Mesenchymal stem cell (in vitro differentiated cells and primary cell): Measurements from ENCODE around the gene BNC2.

Experiments
- DNase-seq: peaks from one replicate; pipeline ENCODE4 v3.0.0-alpha.2; 2013
- H2AFZ ChIP-seq: one replicate; pipeline ENCODE4 v1.6.1; 2013; ENCODE audit warnings: low read depth, mild to moderate bottlenecking, control low read depth, inconsistent platforms, low read length, moderate library complexity
- H2AK5ac ChIP-seq: 2 replicates; pipeline ENCODE4 v1.6.1; 2013; ENCODE audit warnings: low read length, moderate library complexity, mild to moderate bottlenecking, inconsistent platforms; ENCODE audit not compliant: severe bottlenecking
- H2BK120ac ChIP-seq: one replicate; pipeline ENCODE4 v1.6.1; 2013; ENCODE audit warnings: low read depth, mild to moderate bottlenecking, inconsistent platforms, low read length, moderate library complexity
- H2BK12ac ChIP-seq, 2 experiments: one replicate each; pipeline ENCODE4 v1.6.1; 2013; ENCODE audit warnings: inconsistent platforms in 2 of 2, low read length in 2 of 2, mild to moderate bottlenecking in 2 of 2, moderate library complexity in 2 of 2, control low read depth in 1 of 2
- H2BK15ac ChIP-seq: one replicate; pipeline ENCODE4 v1.6.1; 2013; ENCODE audit warnings: mild to moderate bottlenecking, low read depth, inconsistent platforms; ENCODE audit not compliant: poor library complexity, severe bottlenecking
- H2BK5ac ChIP-seq: 2 replicates; pipeline ENCODE4 v1.6.1; 2013; ENCODE audit warnings: low read depth, mild to moderate bottlenecking, low read length, control low read depth, inconsistent platforms; ENCODE audit not compliant: poor library complexity, severe bottlenecking
- H3K14ac ChIP-seq, 2 experiments: one replicate each; pipeline ENCODE4 v1.6.1; 2013; ENCODE audit warnings: inconsistent platforms in 2 of 2, low read length in 2 of 2, control low read depth in 1 of 2, mild to moderate bottlenecking in 1 of 2, moderate library complexity in 1 of 2
- H3K18ac ChIP-seq, 2 experiments: one replicate each; pipeline ENCODE4 v1.6.1; 2013; ENCODE audit warnings: inconsistent platforms in 2 of 2, low read length in 2 of 2, control low read depth in 1 of 2, low read depth in 1 of 2, mild to moderate bottlenecking in 1 of 2
- H3K23ac ChIP-seq, 2 experiments: one replicate each; pipeline ENCODE4 v1.6.1; 2013; ENCODE audit warnings: inconsistent platforms in 2 of 2, low read length in 2 of 2, mild to moderate bottlenecking in 2 of 2, moderate library complexity in 2 of 2, control low read depth in 1 of 2
- H3K27ac ChIP-seq: 2 replicates; pipeline ENCODE4 v1.5.1; 2013; ENCODE audit warnings: mild to moderate bottlenecking, moderate library complexity, low read length, control low read depth, inconsistent platforms; ENCODE audit not compliant: poor library complexity, severe bottlenecking
- H3K27me3 ChIP-seq, 2 experiments: 2 replicates each; pipeline versions ENCODE4 v1.6.1 to v1.7.0; 2013; ENCODE audit warnings: low read length in 2 of 2, mild to moderate bottlenecking in 2 of 2, moderate library complexity in 2 of 2, control low read depth in 1 of 2, inconsistent platforms in 1 of 2; ENCODE audit not compliant: control insufficient read depth in 1 of 2, insufficient read depth in 1 of 2
- H3K36me3 ChIP-seq, 2 experiments: 2 replicates each; pipeline versions ENCODE4 v1.6.1 to v1.7.0; 2013; ENCODE audit warnings: low read length in 2 of 2, control low read depth in 1 of 2, inconsistent platforms in 1 of 2, low read depth in 1 of 2, mild to moderate bottlenecking in 1 of 2; ENCODE audit not compliant: insufficient read depth in 2 of 2, control insufficient read depth in 1 of 2
- H3K4ac ChIP-seq, 2 experiments: one replicate each; pipeline ENCODE4 v1.6.1; 2013; ENCODE audit warnings: inconsistent platforms in 2 of 2, low read length in 2 of 2, mild to moderate bottlenecking in 2 of 2, moderate library complexity in 2 of 2, control low read depth in 1 of 2, low read depth in 1 of 2
- H3K4me1 ChIP-seq: 2 replicates; pipeline ENCODE4 v1.6.1; 2013; ENCODE audit warnings: low read depth, low read length, control low read depth; ENCODE audit not compliant: control insufficient read depth, insufficient read depth
- H3K4me2 ChIP-seq: 2 replicates; pipeline ENCODE4 v1.6.1; 2013; ENCODE audit warnings: low read length, mild to moderate bottlenecking, inconsistent platforms; ENCODE audit not compliant: poor library complexity, severe bottlenecking
- H3K4me3 ChIP-seq, 2 experiments: 2 replicates each; pipeline versions ENCODE4 v1.5.1 to v1.7.0; 2013; ENCODE audit warnings: low read length in 2 of 2, mild to moderate bottlenecking in 2 of 2, control low read depth in 1 of 2, low read depth in 1 of 2; ENCODE audit not compliant: insufficient read depth in 1 of 2
- H3K79me1 ChIP-seq: replicated peaks from 2 replicates; pipeline ENCODE4 v1.6.1; 2013; ENCODE audit warnings: mild to moderate bottlenecking, control low read depth, low read length, inconsistent platforms; ENCODE audit not compliant: poor library complexity, severe bottlenecking
- H3K9ac ChIP-seq: 2 replicates; pipeline ENCODE4 v1.7.0; 2013; ENCODE audit warnings: mild to moderate bottlenecking, low read length, moderate library complexity
- H3K9me3 ChIP-seq: 2 replicates; pipeline ENCODE4 v1.7.0; 2013; ENCODE audit warnings: mild to moderate bottlenecking, low read length; ENCODE audit not compliant: control insufficient read depth
- H4K8ac ChIP-seq: one replicate; pipeline ENCODE4 v1.6.1; 2013; ENCODE audit warnings: inconsistent platforms, mild to moderate bottlenecking, low read length, moderate library complexity
- H4K91ac ChIP-seq: one replicate; pipeline ENCODE4 v1.6.1; 2013; ENCODE audit warnings: mild to moderate bottlenecking, low read length, inconsistent platforms
- WGBS: methylation state at CpG from one replicate; pipeline ENCODE4 v1.1.7; 2013; ENCODE audit warnings: mixed read lengths; 5-methylcytosine and 5-hydroxymethylcytosine counted together

Gene BNC2

DNA sequence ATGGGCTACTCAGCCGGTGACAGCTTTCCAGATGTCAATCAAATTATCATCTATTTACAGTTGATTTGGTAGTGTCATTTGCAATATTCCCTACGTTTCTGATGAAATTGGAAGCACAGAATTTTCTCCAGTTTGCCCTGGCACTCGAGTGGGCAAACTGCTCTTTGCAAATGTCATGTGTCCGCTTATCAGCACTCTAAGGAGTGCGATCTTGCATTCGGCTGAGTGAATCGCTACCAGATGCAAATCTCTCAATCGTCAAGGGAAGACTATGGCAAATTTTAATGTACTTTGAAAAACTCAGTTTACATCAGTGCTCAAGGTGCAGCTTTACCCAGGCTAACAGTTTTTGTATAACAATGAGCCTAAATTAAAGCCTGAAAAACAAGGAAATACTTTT lies 66.8 kb downstream of the BNC2 start:
- no peaks in the 10 kb centered on the region for H3K27me3 ChIP-seq
- peaks cover 30% of the 10 kb centered on the region for H3K79me1 ChIP-seq
- 95% methylated on average over 8 of the region's 8 CpGs for WGBS
- H3K18ac ChIP-seq = peak overlapping the region in 1 of 2 experiments; percentile 11
- H3K9ac ChIP-seq = no peak overlapping the region
- H3K9me3 ChIP-seq = no peaks in the 10 kb centered on the region
- H3K36me3 ChIP-seq = peaks cover 0 to 19% of the 10 kb centered on the region in 2 experiments
- no peak overlapping the region for H2AK5ac ChIP-seq
- no peak overlapping the region for H2BK120ac ChIP-seq
- no peaks in the 10 kb centered on the region for H3K4me1 ChIP-seq
- no peak overlapping the region for H3K27ac ChIP-seq
- no peak overlapping the region for H2AFZ ChIP-seq
- no peak overlapping the region for H3K4me2 ChIP-seq
- H4K91ac ChIP-seq = no peak overlapping the region
- no peak overlapping the region for H2BK12ac ChIP-seq
- no peak overlapping the region for H3K4me3 ChIP-seq
- H2BK5ac ChIP-seq = no peak overlapping the region
- H3K23ac ChIP-seq = no peak overlapping the region
- no peak for DNase-seq
- H3K14ac ChIP-seq = no peak overlapping the region
- H4K8ac ChIP-seq = no peak overlapping the region
- H2BK15ac ChIP-seq = no peak overlapping the region
- H3K4ac ChIP-seq = no peak overlapping the region

GRCh38 chr9:16801871-16802466 lies 68.5 kb downstream of the BNC2 start:
- no peaks in the 10 kb centered on the region for H3K27me3 ChIP-seq
- peaks cover 38% of the 10 kb centered on the region for H3K79me1 ChIP-seq
- no peak overlapping the region for H2BK5ac ChIP-seq
- H2BK120ac ChIP-seq = no peak overlapping the region
- no peak overlapping the region for H3K27ac ChIP-seq
- H3K9me3 ChIP-seq = no peaks in the 10 kb centered on the region
- no peaks in the 10 kb centered on the region for H3K4me1 ChIP-seq
- H2BK15ac ChIP-seq = no peak overlapping the region
- no peak overlapping the region for H3K14ac ChIP-seq
- no peak overlapping the region for H3K4me2 ChIP-seq
- no peak overlapping the region for H4K91ac ChIP-seq
- no peak overlapping the region for H4K8ac ChIP-seq
- H3K23ac ChIP-seq = no peak overlapping the region
- H3K18ac ChIP-seq = peak overlapping the region in 1 of 2 experiments; percentile 43
- no peak overlapping the region for H3K4ac ChIP-seq
- H2AFZ ChIP-seq = no peak overlapping the region
- no peak overlapping the region for H2BK12ac ChIP-seq
- no peak overlapping the region for H3K4me3 ChIP-seq
- H2AK5ac ChIP-seq = no peak overlapping the region
- peaks cover 0 to 19% of the 10 kb centered on the region in 2 experiments for H3K36me3 ChIP-seq
- no peak overlapping the region for H3K9ac ChIP-seq
- DNase-seq = no peak
- 86% methylated on average over 10 of the region's 10 CpGs for WGBS

DNA sequence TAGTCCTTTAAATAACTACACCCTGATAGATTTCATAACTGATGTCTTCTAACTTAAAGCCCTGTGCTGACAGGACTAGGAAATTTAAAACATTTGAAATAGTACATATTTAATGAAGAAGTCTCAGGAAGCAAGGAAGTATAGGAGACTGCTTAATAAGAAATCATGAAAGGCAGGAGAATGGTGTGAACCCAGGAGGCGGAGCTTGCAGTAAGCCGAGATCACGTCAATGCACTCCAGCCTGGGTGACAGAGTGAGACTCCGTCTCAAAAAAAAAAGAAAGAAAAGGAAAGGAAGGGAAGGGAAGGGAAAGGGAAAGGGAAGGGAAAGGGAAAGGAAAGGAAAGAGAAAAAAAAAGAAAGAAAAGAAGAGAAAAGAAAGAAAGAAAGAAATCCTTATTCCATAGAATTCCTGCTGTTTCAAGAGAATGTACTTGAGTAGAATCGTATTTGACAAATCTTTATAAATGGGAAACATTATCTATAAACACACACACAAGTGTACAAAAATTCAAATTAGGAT lies 74.1 kb downstream of the BNC2 start:
- Histone ChIP-seq H3K36me3 (no peaks in the 10 kb centered on the region), H3K4me2 (no peak overlapping the region), H3K4me3 (no peak overlapping the region), H3K14ac (no peak overlapping the region), H3K23ac (no peak overlapping the region), H4K8ac (no peak overlapping the region), H2BK5ac (no peak overlapping the region), H2BK15ac (no peak overlapping the region), H3K18ac (no peak overlapping the region), H3K27me3 (no peaks in the 10 kb centered on the region), H3K27ac (no peak overlapping the region), H3K9ac (no peak overlapping the region), H2AK5ac (no peak overlapping the region), H4K91ac (no peak overlapping the region), H3K9me3 (no peaks in the 10 kb centered on the region), H3K4ac (no peak overlapping the region), H3K79me1 (peaks cover 21% of the 10 kb centered on the region), H3K4me1 (peaks cover 2% of the 10 kb centered on the region), H2BK12ac (no peak overlapping the region), H2BK120ac (no peak overlapping the region), H2AFZ (no peak overlapping the region)
- 87% methylated on average over 4 of the region's 5 CpGs for whole genome bisulfite sequencing
- DNase-seq = no peak

GRCh38 chr9:16794871-16795639 lies 75.4 kb downstream of the BNC2 start:
- 38% methylated on average over 8 of the region's 9 CpGs for WGBS

More at GRCh38 chr9:16794871-16795639, 75.4 kb downstream of the BNC2 start:
- Histone ChIP-seq H3K4ac (no peak overlapping the region), H2AK5ac (peak overlapping the region; percentile 58), H2BK15ac (no peak overlapping the region), H3K4me1 (peaks cover 2% of the 10 kb centered on the region), H3K27ac (peak overlapping the region; percentile 58), H3K23ac (no peak overlapping the region), H3K14ac (no peak overlapping the region), H2AFZ (no peak overlapping the region), H4K8ac (peak overlapping the region; percentile 65), H3K18ac (peak overlapping the region; percentile 22 to 67), H3K9ac (peak overlapping the region; percentile 69), H2BK120ac (no peak overlapping the region), H4K91ac (no peak overlapping the region), H3K9me3 (no peaks in the 10 kb centered on the region), H3K4me3 (peak overlapping the region in 1 of 2 experiments; percentile 42), H3K79me1 (peaks cover 21% of the 10 kb centered on the region), H3K36me3 (no peaks in the 10 kb centered on the region), H3K27me3 (no peaks in the 10 kb centered on the region), H2BK12ac (no peak overlapping the region), H3K4me2 (no peak overlapping the region), H2BK5ac (peak overlapping the region; percentile 71)
- peak; percentile 94 for DNase-seq
